CD14-positive monocyte (primary cell): ENCODE results near the gene FAM83F. TPM values are rescaled to one million over a fixed set of nuclear protein-coding genes. Genes with fewer than 3 reads are reported as not detected.

ENCODE experiments used
- DNase-seq, 3 donors: peaks; one replicate each; pipeline ENCODE4 v3.0.0-alpha.2; 2011 to 2022
- H2AFZ ChIP-seq: 2 replicates; pipeline ENCODE4 v1.6.0; 2012; ENCODE audit warnings: mild to moderate bottlenecking, low read depth, low read length, inconsistent platforms; ENCODE audit not compliant: insufficient read depth, poor library complexity, severe bottlenecking
- H3K27ac ChIP-seq, 2 donors: 1 replicate in 1 of 2; 2 replicates in 1 of 2; pipeline ENCODE4 v1.5.1; 2012 to 2013; ENCODE audit warnings: low read length in 2 of 2, control low read depth in 1 of 2, inconsistent platforms in 1 of 2, low read depth in 1 of 2, mild to moderate bottlenecking in 1 of 2
- H3K27me3 ChIP-seq, 2 donors: one replicate each; pipeline versions ENCODE4 v1.6.0 to v1.6.1; 2011 to 2013; ENCODE audit warnings: low read length in 2 of 2; ENCODE audit not compliant: control insufficient read depth in 2 of 2, insufficient read depth in 2 of 2
- H3K36me3 ChIP-seq, 2 donors: replicated peaks in 1 of 2; 1 replicate in 1 of 2; 2 replicates in 1 of 2; pipeline versions ENCODE4 v1.5.1 to v1.6.1; 2012 to 2013; ENCODE audit warnings: low read length in 2 of 2, control low read depth in 1 of 2, inconsistent platforms in 1 of 2, mild to moderate bottlenecking in 1 of 2; ENCODE audit not compliant: insufficient read depth in 2 of 2, control insufficient read depth in 1 of 2
- H3K4me1 ChIP-seq, 2 donors: 1 replicate in 1 of 2; 2 replicates in 1 of 2; pipeline versions ENCODE4 v1.5.1 to v1.6.1; 2012 to 2013; ENCODE audit warnings: low read length in 2 of 2, control low read depth in 1 of 2, inconsistent platforms in 1 of 2, mild to moderate bottlenecking in 1 of 2, moderate library complexity in 1 of 2; ENCODE audit not compliant: insufficient read depth in 2 of 2, control insufficient read depth in 1 of 2
- H3K4me2 ChIP-seq: replicated peaks from 2 replicates; pipeline ENCODE3; 2012; ENCODE audit warnings: low read length, moderate library complexity, mild to moderate bottlenecking; ENCODE audit not compliant: poor library complexity, severe bottlenecking; ENCODE audit errors: extremely low read depth
- H3K4me3 ChIP-seq, 3 experiments: fragments of 200-600 bp in 1 of 3; sonication (generic) in 1 of 3; replicated peaks in 1 of 3; 1 replicate in 2 of 3; 2 replicates in 1 of 3; pipeline ENCODE4 v1.5.1; 2011 to 2013; ENCODE audit warnings: low read length in 3 of 3, mild to moderate bottlenecking in 3 of 3, control low read depth in 2 of 3, low read depth in 2 of 3, inconsistent platforms in 1 of 3, moderate library complexity in 1 of 3
- H3K79me2 ChIP-seq: 2 replicates; pipeline ENCODE4 v1.6.0; 2012; ENCODE audit warnings: mild to moderate bottlenecking, control low read depth, inconsistent platforms, low read length, moderate library complexity; ENCODE audit not compliant: insufficient read depth
- H3K9ac ChIP-seq: 2 replicates; pipeline ENCODE4 v1.6.0; 2017; ENCODE audit warnings: low read length, mild to moderate bottlenecking; ENCODE audit not compliant: insufficient read depth, poor library complexity, severe bottlenecking
- H3K9me3 ChIP-seq, 2 donors: replicated peaks in 1 of 2; 1 replicate in 1 of 2; 2 replicates in 1 of 2; pipeline versions ENCODE4 v1.5.1 to v1.6.1; 2012 to 2013; ENCODE audit warnings: low read length in 2 of 2, control low read depth in 1 of 2; ENCODE audit not compliant: control insufficient read depth in 1 of 2, insufficient read depth in 1 of 2
- H4K20me1 ChIP-seq: 2 replicates; pipeline ENCODE4 v1.6.0; 2012; ENCODE audit warnings: mild to moderate bottlenecking, low read length, control low read depth, moderate library complexity; ENCODE audit not compliant: insufficient read depth
- H3K27ac Mint-ChIP-seq, 7 donors: one replicate each; pipeline ENCODE4 v1.8.0; 2020; ENCODE audit warnings: mild to moderate bottlenecking in 7 of 7, mixed read lengths in 7 of 7, moderate library complexity in 6 of 7, inconsistent platforms in 2 of 7
- H3K27me3 Mint-ChIP-seq, 3 donors: one replicate each; pipeline ENCODE4 v1.8.0; 2021 to 2022; ENCODE audit warnings: low read depth in 3 of 3, mild to moderate bottlenecking in 3 of 3, mixed read lengths in 3 of 3, moderate library complexity in 3 of 3, inconsistent platforms in 1 of 3
- H3K36me3 Mint-ChIP-seq, 2 donors: one replicate each; pipeline ENCODE4 v1.8.0; 2020; ENCODE audit warnings: mixed read lengths in 2 of 2, inconsistent platforms in 1 of 2, mild to moderate bottlenecking in 1 of 2
- H3K4me1 Mint-ChIP-seq: one replicate; pipeline ENCODE4 v1.8.0; 2020; ENCODE audit warnings: mild to moderate bottlenecking, mixed read lengths
- H3K4me3 Mint-ChIP-seq, 2 donors: one replicate each; pipeline ENCODE4 v1.8.0; 2020; ENCODE audit warnings: mild to moderate bottlenecking in 2 of 2, mixed read lengths in 2 of 2, moderate library complexity in 1 of 2
- H3K9me3 Mint-ChIP-seq, 7 donors: one replicate each; pipeline ENCODE4 v1.8.0; 2020 to 2022; ENCODE audit warnings: mixed read lengths in 7 of 7, mild to moderate bottlenecking in 6 of 7, moderate library complexity in 6 of 7, inconsistent platforms in 2 of 7
- WGBS: methylation state at CpG from one replicate; pipeline ENCODE4 v1.1.5; 2013; ENCODE audit warnings: missing lambda C conversion rate; ENCODE audit not compliant: insufficient coverage; 5-methylcytosine and 5-hydroxymethylcytosine counted together
- intact Hi-C, 2 donors: fragments of 100-400 bp; cut with micrococcal nuclease; formaldehyde crosslinking; loops; one replicate each; pipeline versions ENCODE4 v1.15.0 to v1.15.1; 2023
- polyA plus RNA-seq, 3 donors: library from polyadenylated mRNA; depleted of rRNA in 1 of 3; unstranded in 2 of 3; stranded (reverse) in 1 of 3; fragments of 300-500 nt in 2 of 3; fragments of >200 nt in 1 of 3; fragmentation: Illumina TruSeq in 2 of 3; gene quantifications; 1 replicate in 2 of 3; 2 replicates in 1 of 3; pipeline ENCODE4 v1.2.3, GENCODE V29; 2012 to 2021
- TF ChIP-seq, protein P1 (sequence below): fragments of 200-600 bp; IDR thresholded peaks from one replicate; pipeline ENCODE4 v1.8.0; 2022; ENCODE audit warnings: antibody characterized with exemption, mild to moderate bottlenecking

FAM83F gene
- polyA plus RNA-seq, 3 donors, result 0.01 TPM; not detected in 2

DNA sequence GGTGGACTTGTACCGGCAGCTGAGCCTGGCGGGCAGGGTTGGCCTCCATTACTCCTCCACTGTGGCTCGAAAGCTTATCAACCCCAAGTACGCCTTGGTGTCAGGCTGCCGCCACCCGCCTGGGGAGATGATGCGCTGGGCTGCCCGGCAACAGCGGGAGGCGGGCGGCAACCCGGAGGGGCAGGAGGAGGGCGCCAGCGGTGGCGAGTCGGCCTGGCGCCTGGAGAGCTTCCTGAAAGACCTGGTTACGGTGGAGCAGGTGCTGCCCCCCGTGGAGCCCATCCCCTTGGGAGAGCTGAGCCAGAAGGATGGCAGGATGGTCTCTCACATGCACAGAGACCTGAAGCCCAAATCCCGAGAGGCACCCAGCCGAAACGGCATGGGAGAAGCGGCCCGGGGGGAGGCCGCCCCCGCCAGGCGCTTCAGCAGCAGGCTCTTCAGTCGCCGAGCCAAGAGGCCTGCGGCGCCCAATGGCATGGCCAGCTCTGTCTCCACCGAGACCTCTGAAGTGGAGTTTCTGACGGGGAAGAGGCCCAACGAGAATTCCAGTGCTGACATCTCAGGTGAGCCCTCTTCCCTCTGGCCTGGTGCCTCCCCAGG lies 26.7 kb downstream of the FAM83F start:
- H3K36me3 ChIP-seq, result no peaks in the 10 kb centered on the region
- WGBS, result 96% methylated on average over 33 of the region's 34 CpGs
- no peak for DNase-seq
- no peak overlapping the region for H2AFZ ChIP-seq
- no peaks in the 10 kb centered on the region for H3K27me3 ChIP-seq
- no peaks in the 10 kb centered on the region for H4K20me1 ChIP-seq
- no peaks in the 10 kb centered on the region for H3K4me1 ChIP-seq
- H3K36me3 Mint-ChIP-seq, result no peaks in the 10 kb centered on the region
- intact Hi-C loops, result no loop called here
- H3K4me3 Mint-ChIP-seq, result no peak overlapping the region
- H3K79me2 ChIP-seq, result no peaks in the 10 kb centered on the region
- H3K9me3 Mint-ChIP-seq, result no peaks in the 10 kb centered on the region
- H3K4me3 ChIP-seq, result no peak overlapping the region
- H3K9ac ChIP-seq, result no peak overlapping the region
- TF ChIP-seq, protein P1, sequence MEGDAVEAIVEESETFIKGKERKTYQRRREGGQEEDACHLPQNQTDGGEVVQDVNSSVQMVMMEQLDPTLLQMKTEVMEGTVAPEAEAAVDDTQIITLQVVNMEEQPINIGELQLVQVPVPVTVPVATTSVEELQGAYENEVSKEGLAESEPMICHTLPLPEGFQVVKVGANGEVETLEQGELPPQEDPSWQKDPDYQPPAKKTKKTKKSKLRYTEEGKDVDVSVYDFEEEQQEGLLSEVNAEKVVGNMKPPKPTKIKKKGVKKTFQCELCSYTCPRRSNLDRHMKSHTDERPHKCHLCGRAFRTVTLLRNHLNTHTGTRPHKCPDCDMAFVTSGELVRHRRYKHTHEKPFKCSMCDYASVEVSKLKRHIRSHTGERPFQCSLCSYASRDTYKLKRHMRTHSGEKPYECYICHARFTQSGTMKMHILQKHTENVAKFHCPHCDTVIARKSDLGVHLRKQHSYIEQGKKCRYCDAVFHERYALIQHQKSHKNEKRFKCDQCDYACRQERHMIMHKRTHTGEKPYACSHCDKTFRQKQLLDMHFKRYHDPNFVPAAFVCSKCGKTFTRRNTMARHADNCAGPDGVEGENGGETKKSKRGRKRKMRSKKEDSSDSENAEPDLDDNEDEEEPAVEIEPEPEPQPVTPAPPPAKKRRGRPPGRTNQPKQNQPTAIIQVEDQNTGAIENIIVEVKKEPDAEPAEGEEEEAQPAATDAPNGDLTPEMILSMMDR, result no peak
- H3K27ac Mint-ChIP-seq, result no peak overlapping the region
- H3K4me2 ChIP-seq, result no peak overlapping the region
- H3K27me3 Mint-ChIP-seq, result peaks cover 3 to 16% (median 5%) of the 10 kb centered on the region in 3 donors
- no peaks in the 10 kb centered on the region for H3K4me1 Mint-ChIP-seq
- H3K27ac ChIP-seq, result no peak overlapping the region
- no peaks in the 10 kb centered on the region for H3K9me3 ChIP-seq

DNA sequence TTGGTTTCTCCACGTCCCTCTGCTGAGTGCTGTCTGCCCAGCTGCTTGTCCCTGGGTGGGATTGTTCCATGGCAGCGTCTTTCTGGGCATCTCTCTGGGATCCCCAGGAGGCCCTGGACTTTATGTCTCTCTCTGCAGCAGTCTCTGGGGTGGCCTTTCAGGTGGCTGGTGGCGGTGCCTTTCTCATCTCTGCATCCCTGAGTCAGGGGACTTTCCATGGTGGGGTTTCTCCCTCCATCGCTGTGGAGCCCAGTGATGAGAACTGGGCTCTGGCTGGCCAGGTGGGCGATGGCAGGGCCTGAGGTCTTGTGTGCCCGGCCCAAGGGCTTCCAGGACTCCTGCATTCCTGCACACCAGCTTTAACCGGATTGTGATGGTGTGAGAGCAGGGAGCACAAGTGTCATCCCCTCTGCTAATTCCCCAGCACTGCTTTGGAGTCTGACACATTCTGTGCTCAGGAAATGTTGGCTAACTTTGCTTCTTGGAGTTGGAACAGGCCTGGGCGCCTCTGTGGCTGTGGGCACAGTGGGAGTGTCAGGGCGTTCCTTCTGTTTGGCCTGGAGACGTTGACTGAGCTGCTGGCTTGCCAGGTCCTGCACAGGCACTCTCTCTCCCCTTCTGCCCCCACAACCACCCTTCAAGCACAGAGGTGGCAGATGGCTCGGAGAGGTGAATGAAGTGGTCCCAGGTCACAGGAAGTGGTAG lies 27.9 kb downstream of the FAM83F start:
- no peak overlapping the region for H3K4me3 ChIP-seq
- Mint-ChIP-seq H3K27me3 (peaks cover 3 to 16% (median 5%) of the 10 kb centered on the region in 3 donors), H3K9me3 (no peaks in the 10 kb centered on the region), H3K36me3 (no peaks in the 10 kb centered on the region), H3K27ac (no peak overlapping the region), H3K4me1 (no peaks in the 10 kb centered on the region), H3K4me3 (no peak overlapping the region)
- intact Hi-C loops, result no loop called here
- 91% methylated on average over 4 of the region's 11 CpGs for WGBS
- DNase-seq, result no peak
- no peaks in the 10 kb centered on the region for H3K4me1 ChIP-seq
- H3K4me2 ChIP-seq, result no peak overlapping the region
- H3K27me3 ChIP-seq, result no peaks in the 10 kb centered on the region
- no peaks in the 10 kb centered on the region for H3K36me3 ChIP-seq
- H4K20me1 ChIP-seq, result no peaks in the 10 kb centered on the region
- H3K9me3 ChIP-seq, result no peaks in the 10 kb centered on the region
- TF ChIP-seq, protein P1, result no peak
- no peaks in the 10 kb centered on the region for H3K79me2 ChIP-seq
- no peak overlapping the region for H2AFZ ChIP-seq
- H3K27ac ChIP-seq, result no peak overlapping the region
- H3K9ac ChIP-seq, result no peak overlapping the region
